B cell (primary cell): Measurements from ENCODE around the gene SENP5. TPM values are rescaled to one million over a fixed set of nuclear protein-coding genes. Genes with fewer than 3 reads are reported as not detected.

Experiments used
- ATAC-seq: fragments of 200-7000 bp; cut with Tn5 transposase; one replicate; pipeline ENCODE4 v1.10.0; 2021; ENCODE audit warnings: low read depth, mild to moderate bottlenecking, moderate number of reproducible peaks, moderate library complexity
- CTCF ChIA-PET: fragments of 350-600 bp; sonication (Branson Sonifier 250); formaldehyde crosslinking; loops from one replicate; lab custom pipeline; 2021; ENCODE audit warnings: antibody characterized with exemption, inconsistent platforms; lab: Charles Lee
- POLR2A ChIA-PET: fragments of 350-600 bp; sonication (Branson Sonifier 250); formaldehyde crosslinking; loops from one replicate; lab custom pipeline; 2021; ENCODE audit warnings: antibody characterized with exemption; lab: Charles Lee
- DNase-seq: peaks from one replicate; pipeline ENCODE4 v3.0.0; 2013
- H2AFZ ChIP-seq: 2 replicates; pipeline ENCODE4 v1.6.1; 2012; ENCODE audit warnings: mild to moderate bottlenecking, low read depth, low read length; ENCODE audit not compliant: insufficient read depth, poor library complexity, severe bottlenecking
- H3K27ac ChIP-seq, 2 donors: 1 replicate in 1 of 2; 2 replicates in 1 of 2; pipeline ENCODE4 v1.5.1; 2012 to 2013; ENCODE audit warnings: low read length in 2 of 2, mild to moderate bottlenecking in 2 of 2, moderate library complexity in 1 of 2
- H3K27me3 ChIP-seq, 4 experiments: fragments of 200-600 bp in 1 of 4; sonication (generic) in 1 of 4; replicated peaks in 1 of 4; 1 replicate in 2 of 4; 2 replicates in 2 of 4; pipeline versions ENCODE4 v1.6.1 to v1.7.0; 2013 to 2016; ENCODE audit warnings: low read length in 3 of 4, mild to moderate bottlenecking in 2 of 4, mixed read lengths in 1 of 4, moderate library complexity in 1 of 4; ENCODE audit not compliant: insufficient read depth in 4 of 4, control insufficient read depth in 3 of 4; ENCODE audit errors: control extremely low read depth in 1 of 4
- H3K36me3 ChIP-seq, 2 experiments: replicated peaks in 1 of 2; 1 replicate in 1 of 2; 2 replicates in 1 of 2; pipeline versions ENCODE4 v1.6.1 to v1.7.1; 2013; ENCODE audit warnings: low read length in 1 of 2; ENCODE audit not compliant: insufficient read depth in 2 of 2, control insufficient read depth in 1 of 2; ENCODE audit errors: control extremely low read depth in 1 of 2, extremely low read depth in 1 of 2
- H3K4me1 ChIP-seq, 2 donors: fragments of 200-600 bp in 1 of 2; sonication (generic) in 1 of 2; 1 replicate in 1 of 2; 2 replicates in 1 of 2; pipeline versions ENCODE4 v1.5.1 to v1.6.1; 2013 to 2017; ENCODE audit warnings: low read length in 2 of 2; ENCODE audit not compliant: control insufficient read depth in 2 of 2, insufficient read depth in 2 of 2
- H3K4me2 ChIP-seq: replicated peaks from 2 replicates; pipeline ENCODE3; 2012; ENCODE audit warnings: mild to moderate bottlenecking, low read depth, low read length; ENCODE audit not compliant: poor library complexity, severe bottlenecking
- H3K4me3 ChIP-seq, 5 experiments: fragments of 200-600 bp in 1 of 5; sonication (generic) in 1 of 5; 1 replicate in 3 of 5; 2 replicates in 2 of 5; pipeline versions ENCODE4 v1.5.1 to v1.7.0; 2011 to 2016; ENCODE audit warnings: low read length in 4 of 5, mild to moderate bottlenecking in 4 of 5, low read depth in 2 of 5, control low read depth in 1 of 5, moderate library complexity in 1 of 5; ENCODE audit not compliant: insufficient read depth in 1 of 5; ENCODE audit errors: control extremely low read depth in 1 of 5, extremely low read depth in 1 of 5
- H3K79me2 ChIP-seq: fragments of 200-600 bp; sonication (generic); one replicate; pipeline ENCODE4 v1.6.0; 2016; ENCODE audit warnings: low read length; ENCODE audit not compliant: control insufficient read depth, insufficient read depth
- H3K9ac ChIP-seq: fragments of 200-600 bp; sonication (generic); 2 replicates; pipeline ENCODE4 v1.6.1; 2017; ENCODE audit warnings: mild to moderate bottlenecking, low read length, moderate library complexity
- H3K9me3 ChIP-seq, 3 donors: one replicate each; pipeline versions ENCODE4 v1.6.1 to v1.7.1; 2013; ENCODE audit warnings: low read length in 2 of 3; ENCODE audit not compliant: control insufficient read depth in 2 of 3, insufficient read depth in 1 of 3; ENCODE audit errors: control extremely low read depth in 1 of 3
- H4K20me1 ChIP-seq: 2 replicates; pipeline ENCODE4 v1.6.0; 2012; ENCODE audit warnings: mild to moderate bottlenecking, low read length; ENCODE audit not compliant: insufficient read depth, control insufficient read depth, poor library complexity, severe bottlenecking
- H3K27ac Mint-ChIP-seq: one replicate; pipeline ENCODE4 v1.8.0; 2021; ENCODE audit warnings: mixed read lengths
- H3K27me3 Mint-ChIP-seq: one replicate; pipeline ENCODE4 v1.8.0; 2021; ENCODE audit warnings: mixed read lengths
- H3K4me1 Mint-ChIP-seq: one replicate; pipeline ENCODE4 v1.8.0; 2021; ENCODE audit warnings: mixed read lengths
- H3K4me3 Mint-ChIP-seq: one replicate; pipeline ENCODE4 v1.8.0; 2021; ENCODE audit warnings: mixed read lengths
- H3K9me3 Mint-ChIP-seq: one replicate; pipeline ENCODE4 v1.8.0; 2022; ENCODE audit warnings: mixed read lengths; ENCODE audit not compliant: insufficient read depth
- CTCF ChIP-seq: fragments of 200-600 bp; IDR thresholded peaks from one replicate; pipeline ENCODE4 v1.8.0; 2022; ENCODE audit warnings: antibody characterized with exemption, mild to moderate bottlenecking
- EZH2 ChIP-seq: IDR thresholded peaks from 2 replicates; pipeline ENCODE4 v1.6.1; 2012; ENCODE audit warnings: borderline replicate concordance, low read depth, mild to moderate bottlenecking, moderate library complexity, low read length; ENCODE audit not compliant: insufficient read depth, poor library complexity, severe bottlenecking
- WGBS: methylation state at CpG from one replicate; pipeline ENCODE4 v1.1.5; 2013; ENCODE audit warnings: missing lambda C conversion rate; ENCODE audit not compliant: insufficient coverage; 5-methylcytosine and 5-hydroxymethylcytosine counted together
- intact Hi-C: fragments of 100-400 bp; cut with micrococcal nuclease; formaldehyde crosslinking; loops from one replicate; pipeline ENCODE4 v1.10.0; 2022
- polyA plus RNA-seq: library from polyadenylated mRNA; depleted of rRNA; stranded (reverse); fragments of >200 nt; gene quantifications from 2 replicates; pipeline ENCODE4 v1.2.3, GENCODE V29; 2012
- total RNA-seq, 2 donors: library from RNA; stranded (reverse); fragments of 120-200 nt in 1 of 2; gene quantifications; 1 replicate in 1 of 2; 2 replicates in 1 of 2; pipeline versions ENCODE4 v1.2.3 to v1.2.4, GENCODE V29; 2013 to 2022

The SENP5 gene
- total and polyA plus RNA-seq, 2 donors (not counting 1 experiment from before 2014, with no cell fraction given): 9.2 to 51.5 TPM

GRCh38 chr3:196949750-196950149, 82.0 kb downstream of the SENP5 start:
- no peak overlapping the region for H2AFZ ChIP-seq
- H3K9ac ChIP-seq: no peak overlapping the region
- TF ChIP-seq CTCF: no peak
- no peak for TF ChIP-seq EZH2
- Mint-ChIP-seq H3K27me3 (no peaks in the 10 kb centered on the region), H3K4me3 (no peak overlapping the region), H3K27ac (no peak overlapping the region), H3K9me3 (no peaks in the 10 kb centered on the region), H3K4me1 (peaks cover 1% of the 10 kb centered on the region)
- ChIA-PET CTCF (interaction anchor here (0.6 to 1.6 kb wide), 4 partner anchors 20 to 344 kb away, joined by 3 to 5 read pairs (median 4); no protein-coding TSS in a partner anchor), POLR2A (interaction anchor here (0.6 kb wide), 1 partner anchor 726 kb away, joined by 3 read pairs; no protein-coding TSS in a partner anchor)
- DNase-seq: no peak
- 90% methylated on average over 2 of the region's 6 CpGs for WGBS
- H3K36me3 ChIP-seq: peaks cover 0 to 3% of the 10 kb centered on the region in 2 experiments
- no peaks in the 10 kb centered on the region for H3K27me3 ChIP-seq
- H3K9me3 ChIP-seq: no peaks in the 10 kb centered on the region
- intact Hi-C loops: no loop called here
- H3K4me1 ChIP-seq: no peaks in the 10 kb centered on the region
- H3K27ac ChIP-seq: no peak overlapping the region
- no peak overlapping the region for H3K4me3 ChIP-seq
- H4K20me1 ChIP-seq: no peaks in the 10 kb centered on the region
- H3K4me2 ChIP-seq: no peak overlapping the region
- no peak for ATAC-seq
- peaks cover 7% of the 10 kb centered on the region for H3K79me2 ChIP-seq

GRCh38 chr3:196951371-196951770, 83.7 kb downstream of the SENP5 start:
- no peaks in the 10 kb centered on the region for H3K36me3 ChIP-seq
- H3K27ac ChIP-seq: no peak overlapping the region
- ATAC-seq (no peak), DNase-seq (no peak)
- H3K4me3 ChIP-seq: no peak overlapping the region
- peaks cover under 1% of the 10 kb centered on the region for H3K9me3 Mint-ChIP-seq
- H3K27me3 ChIP-seq: no peaks in the 10 kb centered on the region
- 97% methylated on average over 3 of the region's 3 CpGs for WGBS
- no peaks in the 10 kb centered on the region for H3K9me3 ChIP-seq
- H3K4me2 ChIP-seq: no peak overlapping the region
- no peak for TF ChIP-seq CTCF
- no peak for TF ChIP-seq EZH2
- H3K4me1 Mint-ChIP-seq: no peaks in the 10 kb centered on the region
- CTCF ChIA-PET: interaction anchor here (1.0 kb wide), 1 partner anchor 113 kb away, joined by 4 read pairs; no protein-coding TSS in a partner anchor
- H3K79me2 ChIP-seq: peaks cover 2% of the 10 kb centered on the region
- intact Hi-C loops: no loop called here
- peaks cover under 1% of the 10 kb centered on the region for H3K27me3 Mint-ChIP-seq
- no peak overlapping the region for H3K27ac Mint-ChIP-seq
- no peaks in the 10 kb centered on the region for H3K4me1 ChIP-seq
- H4K20me1 ChIP-seq: no peaks in the 10 kb centered on the region
- no peak overlapping the region for H3K9ac ChIP-seq
- POLR2A ChIA-PET: no interaction called here
- H3K4me3 Mint-ChIP-seq: no peak overlapping the region
- no peak overlapping the region for H2AFZ ChIP-seq
